ENCODE measurements around the gene TSPAN5.

DNA sequence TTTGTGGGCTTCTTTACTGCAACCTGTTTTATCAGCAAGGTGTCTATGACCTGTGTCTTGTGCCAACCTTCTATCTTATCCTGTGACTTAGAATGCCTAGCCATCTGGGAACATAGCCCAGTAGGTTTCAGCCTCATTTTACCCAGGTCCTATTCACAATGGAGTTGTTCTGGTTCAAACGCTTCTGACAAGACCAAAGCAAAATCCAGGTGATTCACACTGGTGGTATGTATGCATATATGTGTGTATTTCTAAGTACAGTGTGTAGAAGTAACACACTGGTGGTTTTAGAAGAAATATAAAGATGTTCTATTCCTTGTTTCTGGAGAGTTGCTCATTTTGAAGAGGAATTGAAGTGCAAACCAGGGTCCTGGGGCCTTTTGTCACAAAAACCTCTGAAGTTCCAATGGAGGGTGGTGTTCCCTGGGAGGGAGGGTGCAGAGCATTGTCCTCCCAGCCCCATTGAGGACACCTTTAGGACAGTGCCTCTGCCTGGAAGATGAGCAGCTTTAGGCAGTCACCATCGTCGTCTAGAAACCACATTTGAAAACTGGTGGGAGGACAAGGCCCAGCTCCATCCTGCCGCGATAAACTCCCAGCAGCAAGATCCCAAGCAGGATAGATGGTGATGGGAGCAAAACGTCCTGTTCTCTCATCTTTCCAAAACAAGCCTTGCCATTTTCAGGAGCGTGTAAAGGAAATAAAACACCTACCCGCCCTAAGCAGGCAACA, 191.4 kb downstream of the TSPAN5 start:
- TF ChIP-seq, protein P1, sequence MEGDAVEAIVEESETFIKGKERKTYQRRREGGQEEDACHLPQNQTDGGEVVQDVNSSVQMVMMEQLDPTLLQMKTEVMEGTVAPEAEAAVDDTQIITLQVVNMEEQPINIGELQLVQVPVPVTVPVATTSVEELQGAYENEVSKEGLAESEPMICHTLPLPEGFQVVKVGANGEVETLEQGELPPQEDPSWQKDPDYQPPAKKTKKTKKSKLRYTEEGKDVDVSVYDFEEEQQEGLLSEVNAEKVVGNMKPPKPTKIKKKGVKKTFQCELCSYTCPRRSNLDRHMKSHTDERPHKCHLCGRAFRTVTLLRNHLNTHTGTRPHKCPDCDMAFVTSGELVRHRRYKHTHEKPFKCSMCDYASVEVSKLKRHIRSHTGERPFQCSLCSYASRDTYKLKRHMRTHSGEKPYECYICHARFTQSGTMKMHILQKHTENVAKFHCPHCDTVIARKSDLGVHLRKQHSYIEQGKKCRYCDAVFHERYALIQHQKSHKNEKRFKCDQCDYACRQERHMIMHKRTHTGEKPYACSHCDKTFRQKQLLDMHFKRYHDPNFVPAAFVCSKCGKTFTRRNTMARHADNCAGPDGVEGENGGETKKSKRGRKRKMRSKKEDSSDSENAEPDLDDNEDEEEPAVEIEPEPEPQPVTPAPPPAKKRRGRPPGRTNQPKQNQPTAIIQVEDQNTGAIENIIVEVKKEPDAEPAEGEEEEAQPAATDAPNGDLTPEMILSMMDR (IDR thresholded peaks at IDR 0.05): no peak
- TF ChIP-seq POLR2A (IDR thresholded peaks at IDR 0.05): no peak
